Measurements from ENCODE around the gene GARIN5A.
A peak's percentile ranks its signal among the peaks of the same experiment; 100 is the strongest.

The GARIN5A gene

DNA sequence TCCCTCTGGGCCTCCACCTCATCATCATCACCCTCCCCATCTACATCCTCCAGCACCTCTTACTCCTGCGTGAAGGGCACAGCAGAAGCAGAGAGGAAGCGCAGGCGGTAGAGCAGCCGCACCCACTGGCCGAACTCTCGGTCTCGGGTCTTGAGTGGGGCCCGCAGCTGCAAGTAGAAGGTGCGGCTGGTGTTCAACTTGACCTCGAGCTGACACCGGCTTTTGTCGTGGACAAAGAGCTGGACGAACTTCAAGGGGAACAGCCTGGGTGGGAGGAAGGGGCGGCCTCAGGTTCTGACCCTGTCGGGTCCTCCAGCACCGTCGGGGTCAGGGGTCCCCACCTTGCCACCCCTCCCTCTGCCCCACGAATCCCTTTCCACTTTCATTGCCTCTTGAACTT is 9.1 kb downstream of the GARIN5A start:
- H3K27ac ChIP-seq: no peak overlapping the region
- no peak for TF ChIP-seq ZFX (IDR thresholded peaks at IDR 0.05; ENCODE audit: borderline replicate concordance)
- no peak for TF ChIP-seq CTCF (IDR thresholded peaks at IDR 0.05)

GRCh38 chr19:50466706-50467039 is 10.0 kb downstream of the GARIN5A start:
- TF ChIP-seq ZFX (IDR thresholded peaks at IDR 0.05; ENCODE audit: borderline replicate concordance) (no peak), CTCF (IDR thresholded peaks at IDR 0.05) (no peak)
- H3K27ac ChIP-seq: no peak overlapping the region

- peak; percentile 35 for TF ChIP-seq CTCF (IDR thresholded peaks at IDR 0.05)
- no peak for TF ChIP-seq ZFX (IDR thresholded peaks at IDR 0.05; ENCODE audit: borderline replicate concordance)
Measured at GRCh38 chr19:50465986-50466705, 10.5 kb downstream of the GARIN5A start.

DNA sequence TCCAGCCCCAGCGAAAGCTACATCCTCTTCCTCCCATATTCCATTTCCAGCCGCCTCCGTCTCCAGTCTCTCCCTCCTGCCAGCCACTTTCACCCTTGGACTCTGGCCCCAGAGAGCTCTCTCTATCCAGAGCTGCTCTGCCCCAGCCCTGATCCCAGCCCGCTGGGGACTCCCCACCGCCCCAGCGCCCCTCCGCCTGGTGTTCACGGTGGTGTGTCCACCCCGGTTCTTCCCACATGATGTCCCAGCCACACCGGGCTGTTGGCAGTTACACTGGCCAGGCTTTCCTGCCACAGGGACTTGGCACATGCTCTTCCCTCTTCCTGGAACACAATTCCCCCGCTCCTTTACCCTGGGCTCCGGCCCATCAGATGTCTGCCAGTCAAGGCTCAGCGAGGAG is 11.6 kb downstream of the GARIN5A start:
- H3K27ac ChIP-seq: no peak overlapping the region
- TF ChIP-seq ZFX (IDR thresholded peaks at IDR 0.05; ENCODE audit: borderline replicate concordance) (no peak), CTCF (IDR thresholded peaks at IDR 0.05) (no peak)

More at GRCh38 chr19:50465986-50466705, 10.5 kb downstream of the GARIN5A start:
- no peak overlapping the region for H3K27ac ChIP-seq

DNA sequence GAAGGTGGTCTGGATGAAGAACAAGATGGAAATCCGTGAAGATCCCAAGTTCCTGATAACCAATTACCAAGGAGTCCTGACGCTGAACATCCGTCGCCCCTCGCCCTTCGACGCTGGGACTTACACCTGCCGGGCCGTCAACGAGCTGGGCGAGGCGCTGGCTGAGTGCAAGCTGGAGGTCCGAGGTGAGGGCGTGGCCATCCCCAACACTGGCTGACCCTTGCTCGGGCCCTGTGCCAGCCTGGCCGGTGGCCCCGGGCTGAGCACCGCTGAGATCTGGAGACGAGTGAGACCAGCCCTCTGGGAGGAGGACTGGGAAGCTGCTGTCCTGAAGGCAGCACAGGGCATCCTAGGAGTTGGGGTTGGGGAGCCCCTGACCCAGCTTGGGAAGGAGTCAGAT is 12.3 kb downstream of the GARIN5A start:
- no peak overlapping the region for H3K27ac ChIP-seq
- TF ChIP-seq CTCF (IDR thresholded peaks at IDR 0.05) (no peak), ZFX (IDR thresholded peaks at IDR 0.05; ENCODE audit: borderline replicate concordance) (no peak)

DNA sequence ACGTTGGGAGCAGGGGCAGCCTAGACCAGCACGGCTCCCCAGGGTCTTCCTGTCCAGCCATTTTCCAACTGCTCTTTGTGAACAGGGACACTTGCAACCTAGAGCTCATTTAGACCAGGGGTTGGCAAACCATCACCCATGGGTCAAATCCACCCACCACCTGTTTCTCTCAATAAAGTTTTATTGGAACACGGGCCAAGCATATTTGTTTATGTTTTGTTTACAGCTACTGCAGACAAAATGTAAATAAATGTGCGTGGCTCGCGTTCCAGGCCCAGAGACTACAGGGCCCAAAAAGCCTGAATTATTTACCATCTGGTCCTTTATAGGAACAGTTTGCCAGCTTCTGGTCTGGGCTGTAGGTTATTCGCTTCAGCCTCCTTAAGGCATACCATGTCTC is 13.7 kb downstream of the GARIN5A start:
- no peak for TF ChIP-seq CTCF (IDR thresholded peaks at IDR 0.05)
- no peak overlapping the region for H3K27ac ChIP-seq

GRCh38 chr19:50461066-50461875 is 15.4 kb downstream of the GARIN5A start:
- no peak overlapping the region for H3K27ac ChIP-seq
- TF ChIP-seq CTCF (IDR thresholded peaks at IDR 0.05) (peak; percentile 93), ZFX (IDR thresholded peaks at IDR 0.05; ENCODE audit: borderline replicate concordance) (no peak)
